D721Med (cell line): ENCODE data around the gene B4GALNT4.

Experiments used
- DNase-seq: peaks from one replicate; pipeline ENCODE4 v3.0.0; 2011; ENCODE audit warnings: low spot score; ENCODE audit not compliant: insufficient read length
- FAIRE-seq: peaks from 2 replicates; lab custom pipeline; 2011; peaks lifted over from hg19 to GRCh38; lab: Jason Lieb, UNC
- CTCF ChIP-seq: IDR thresholded peaks from 2 replicates; pipeline ENCODE4 v1.5.1; 2012; ENCODE audit warnings: mild to moderate bottlenecking, control low read depth; ENCODE audit not compliant: insufficient read depth; ENCODE audit errors: missing control alignments

B4GALNT4 gene

GRCh38 chr11:350723-351255, 18.5 kb upstream of the B4GALNT4 start:
- DNase-seq (no peak), FAIRE-seq (no peak)
- no peak for TF ChIP-seq CTCF

GRCh38 chr11:351411-351810, 17.9 kb upstream of the B4GALNT4 start:
- FAIRE-seq, result no peak
- TF ChIP-seq CTCF, result no peak
- DNase-seq, result no peak

- DNase-seq, result no peak
- no peak for FAIRE-seq
- TF ChIP-seq CTCF, result no peak
Observed at GRCh38 chr11:352456-353031, 16.8 kb upstream of the B4GALNT4 start.

GRCh38 chr11:353179-353873, 16.0 kb upstream of the B4GALNT4 start:
- no peak for TF ChIP-seq CTCF
- FAIRE-seq, result no peak
- no peak for DNase-seq

GRCh38 chr11:355581-356458, 13.5 kb upstream of the B4GALNT4 start:
- no peak for FAIRE-seq
- no peak for DNase-seq
- TF ChIP-seq CTCF, result no peak

GRCh38 chr11:356610-357009, 12.7 kb upstream of the B4GALNT4 start:
- TF ChIP-seq CTCF, result no peak
- FAIRE-seq (no peak), DNase-seq (no peak)
